HepG2 (cell line): ENCODE measurements around the gene PLPPR5. TPM values are rescaled to one million over a fixed set of nuclear protein-coding genes. Genes with fewer than 3 reads are reported as not detected.
A peak's percentile ranks its signal among the peaks of the same experiment; 100 is the strongest.

Experiments used
- ATAC-seq: fragments of 200-7000 bp; cut with Tn5 transposase; 3 replicates; pipeline ENCODE4 v1.9.1; 2020; ENCODE audit warnings: mild to moderate bottlenecking, moderate library complexity
- BruUV-seq: library from RNA; stranded (reverse); fragments of 400-500 nt; replicated peaks from 2 replicates; lab custom pipeline; 2021; lab: Mats Ljungman, UMichigan
- CTCF ChIA-PET: fragments of 300-600 bp; formaldehyde crosslinking; extraction: SDS; loops from one replicate; lab custom pipeline; 2021; ENCODE audit warnings: low total read pairs, inconsistent platforms, low intra/inter-chr PET ratio; lab: Yijun Ruan, JAX
- POLR2A ChIA-PET: fragments of 350-600 bp; sonication (Branson Sonifier 250); formaldehyde crosslinking; loops from one replicate; lab custom pipeline; 2020; ENCODE audit warnings: antibody characterized with exemption, inconsistent platforms; lab: Yijun Ruan, JAX
- DNase-seq: peaks from one replicate; pipeline ENCODE4 v3.0.0-alpha.2; 2015; ENCODE audit warnings: low spot score
- FAIRE-seq: peaks from 3 replicates; lab custom pipeline; 2011; peaks lifted over from hg19 to GRCh38; lab: Jason Lieb, UNC
- H2AFZ ChIP-seq: one replicate; pipeline ENCODE4 v1.6.1; 2011; ENCODE audit warnings: low read length, inconsistent platforms
- H3K27ac ChIP-seq: fragments of 300-600 bp; 3 replicates; pipeline ENCODE4 v1.8.0; 2011; ENCODE audit warnings: mixed run types, mild to moderate bottlenecking, mixed read lengths, low read length, inconsistent platforms; ENCODE audit not compliant: insufficient read depth; ENCODE audit errors: extremely low read length
- H3K27me3 ChIP-seq, 2 experiments: fragments of 200-600 bp in 1 of 2; 2 replicates in 1 of 2; 3 replicates in 1 of 2; pipeline versions ENCODE4 v1.6.0 to v1.8.0; 2011; ENCODE audit warnings: low read length in 2 of 2, mild to moderate bottlenecking in 2 of 2, moderate library complexity in 2 of 2, inconsistent platforms in 1 of 2; ENCODE audit not compliant: insufficient read depth in 2 of 2, control insufficient read depth in 1 of 2
- H3K36me3 ChIP-seq, 2 experiments: fragments of 200-600 bp in 1 of 2; replicated peaks in 1 of 2; 2 replicates in 1 of 2; 3 replicates in 1 of 2; pipeline versions ENCODE4 v1.5.1 to v1.8.0; 2011; ENCODE audit warnings: low read length in 2 of 2, inconsistent platforms in 1 of 2; ENCODE audit not compliant: insufficient read depth in 2 of 2, control insufficient read depth in 1 of 2
- H3K4me1 ChIP-seq: 2 replicates; pipeline ENCODE4 v1.5.1; 2012; ENCODE audit warnings: low read length, inconsistent platforms; ENCODE audit not compliant: insufficient read depth
- H3K4me2 ChIP-seq: 2 replicates; pipeline ENCODE4 v1.6.0; 2011; ENCODE audit warnings: low read depth, low read length, inconsistent platforms
- H3K4me3 ChIP-seq, 3 experiments: fragments of 200-600 bp in 1 of 3; sonication (generic), shearing (Covaris generic) in 1 of 3; replicated peaks in 1 of 3; 2 replicates each; pipeline ENCODE4 v1.5.1; 2011 to 2016; ENCODE audit warnings: low read length in 3 of 3, inconsistent platforms in 2 of 3, low read depth in 2 of 3, mild to moderate bottlenecking in 2 of 3, control low read depth in 1 of 3, mixed read lengths in 1 of 3; ENCODE audit not compliant: insufficient read depth in 1 of 3
- H3K79me2 ChIP-seq: one replicate; pipeline ENCODE4 v1.6.1; 2011; ENCODE audit warnings: low read length, inconsistent platforms; ENCODE audit not compliant: insufficient read depth
- H3K9ac ChIP-seq: 2 replicates; pipeline ENCODE4 v1.6.0; 2011; ENCODE audit warnings: mild to moderate bottlenecking, low read depth, low read length, inconsistent platforms; ENCODE audit not compliant: insufficient read depth
- H3K9me3 ChIP-seq: 2 replicates; pipeline ENCODE4 v1.5.1; 2012; ENCODE audit warnings: mild to moderate bottlenecking, low read length
- H4K20me1 ChIP-seq: 2 replicates; pipeline ENCODE4 v1.6.0; 2011; ENCODE audit warnings: inconsistent platforms, mild to moderate bottlenecking, low read length, moderate library complexity; ENCODE audit not compliant: insufficient read depth
- ZNF460 ChIP-seq: sonication (generic); formaldehyde crosslinking; IDR thresholded peaks from 2 replicates; pipeline ENCODE4 v1.5.1; 2020; ENCODE audit warnings: missing genetic modification reagents, mild to moderate bottlenecking, borderline replicate concordance
- ZNF788 ChIP-seq: sonication (generic); formaldehyde crosslinking; IDR thresholded peaks from 2 replicates; pipeline ENCODE4 v1.5.0; 2020; ENCODE audit warnings: mild to moderate bottlenecking, missing genetic modification reagents, borderline replicate concordance
- ZNF800 ChIP-seq: sonication (generic); formaldehyde crosslinking; IDR thresholded peaks from 2 replicates; pipeline ENCODE4 v1.4.0; 2020; ENCODE audit warnings: missing genetic modification reagents
- ZSCAN22 ChIP-seq: sonication (generic); formaldehyde crosslinking; IDR thresholded peaks from 2 replicates; pipeline ENCODE4 v1.4.0; 2020; ENCODE audit warnings: mild to moderate bottlenecking, missing genetic modification reagents
- WGBS: methylation state at CpG from one replicate; pipeline ENCODE4 v1.1.6; 2017; ENCODE audit warnings: low lambda C conversion rate; 5-methylcytosine and 5-hydroxymethylcytosine counted together
- in situ Hi-C: cut with HindIII; loops from 2 replicates; pipeline ENCODE4 v1.10.0; 2017; ENCODE audit warnings: low pct_unique_long_range_greater_than_20kb; ENCODE audit not compliant: extremely low pct_ligation_motif_present
- intact Hi-C: fragments of 100-400 bp; cut with micrococcal nuclease; formaldehyde crosslinking; loops from one replicate; pipeline ENCODE4 v1.10.0; 2022; ENCODE audit not compliant: unreplicated experiment
- polyA plus RNA-seq, 8 experiments: library from polyadenylated mRNA; depleted of rRNA in 3 of 8; stranded (reverse) in 7 of 8; unstranded in 1 of 8; fragments of >200 nt; fragmentation: Illumina TruSeq in 4 of 8; extraction: Trizol in 4 of 8; gene quantifications; 2 replicates each; pipeline versions ENCODE4 v1.2.1 to v1.2.3, GENCODE V29; 2011 to 2016; ENCODE audit warnings: low read depth in 4 of 8, missing spikeins in 1 of 8, mixed read lengths in 1 of 8; ENCODE audit not compliant: insufficient read depth in 1 of 8
- total RNA-seq, 5 experiments: library from RNA; depleted of rRNA; stranded (reverse); fragments of >200 nt; fragmentation: Illumina TruSeq; extraction: Trizol; gene quantifications; 2 replicates each; pipeline ENCODE4 v1.2.3, GENCODE V29; 2016; ENCODE audit warnings: low read depth in 1 of 5
- TF ChIP-seq, protein P1 (sequence below): sonication (generic); formaldehyde crosslinking; IDR thresholded peaks from 2 replicates; pipeline ENCODE4 v1.5.1; 2020; ENCODE audit warnings: mild to moderate bottlenecking, missing genetic modification reagents, moderate library complexity

The PLPPR5 gene
- total and polyA plus RNA-seq, 2 of the 13 experiments (the other 11 are each of a cell fraction or from before 2014, with no cell fraction given) = not detected

- TF ChIP-seq ZNF788 (CRISPR knock-in tag) = no peak
- TF ChIP-seq ZSCAN22 (CRISPR knock-in tag) = no peak
- no peak for TF ChIP-seq ZNF800 (CRISPR knock-in tag)
- no peak for TF ChIP-seq ZNF460 (CRISPR knock-in tag)
- TF ChIP-seq, protein P1, sequence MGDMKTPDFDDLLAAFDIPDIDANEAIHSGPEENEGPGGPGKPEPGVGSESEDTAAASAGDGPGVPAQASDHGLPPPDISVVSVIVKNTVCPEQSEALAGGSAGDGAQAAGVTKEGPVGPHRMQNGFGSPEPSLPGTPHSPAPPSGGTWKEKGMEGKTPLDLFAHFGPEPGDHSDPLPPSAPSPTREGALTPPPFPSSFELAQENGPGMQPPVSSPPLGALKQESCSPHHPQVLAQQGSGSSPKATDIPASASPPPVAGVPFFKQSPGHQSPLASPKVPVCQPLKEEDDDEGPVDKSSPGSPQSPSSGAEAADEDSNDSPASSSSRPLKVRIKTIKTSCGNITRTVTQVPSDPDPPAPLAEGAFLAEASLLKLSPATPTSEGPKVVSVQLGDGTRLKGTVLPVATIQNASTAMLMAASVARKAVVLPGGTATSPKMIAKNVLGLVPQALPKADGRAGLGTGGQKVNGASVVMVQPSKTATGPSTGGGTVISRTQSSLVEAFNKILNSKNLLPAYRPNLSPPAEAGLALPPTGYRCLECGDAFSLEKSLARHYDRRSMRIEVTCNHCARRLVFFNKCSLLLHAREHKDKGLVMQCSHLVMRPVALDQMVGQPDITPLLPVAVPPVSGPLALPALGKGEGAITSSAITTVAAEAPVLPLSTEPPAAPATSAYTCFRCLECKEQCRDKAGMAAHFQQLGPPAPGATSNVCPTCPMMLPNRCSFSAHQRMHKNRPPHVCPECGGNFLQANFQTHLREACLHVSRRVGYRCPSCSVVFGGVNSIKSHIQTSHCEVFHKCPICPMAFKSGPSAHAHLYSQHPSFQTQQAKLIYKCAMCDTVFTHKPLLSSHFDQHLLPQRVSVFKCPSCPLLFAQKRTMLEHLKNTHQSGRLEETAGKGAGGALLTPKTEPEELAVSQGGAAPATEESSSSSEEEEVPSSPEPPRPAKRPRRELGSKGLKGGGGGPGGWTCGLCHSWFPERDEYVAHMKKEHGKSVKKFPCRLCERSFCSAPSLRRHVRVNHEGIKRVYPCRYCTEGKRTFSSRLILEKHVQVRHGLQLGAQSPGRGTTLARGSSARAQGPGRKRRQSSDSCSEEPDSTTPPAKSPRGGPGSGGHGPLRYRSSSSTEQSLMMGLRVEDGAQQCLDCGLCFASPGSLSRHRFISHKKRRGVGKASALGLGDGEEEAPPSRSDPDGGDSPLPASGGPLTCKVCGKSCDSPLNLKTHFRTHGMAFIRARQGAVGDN (CRISPR knock-in tag) = peak; percentile 9; the same call in 1 of the 2 replicates
- CTCF ChIA-PET = no interaction called here
- Histone ChIP-seq H3K9me3 (no peaks in the 10 kb centered on the region), H3K9ac (no peak overlapping the region), H3K4me3 (peak overlapping the region in 1 of 3 experiments; percentile 33; a peak in 1 of 6 replicates), H2AFZ (no peak overlapping the region), H3K79me2 (no peaks in the 10 kb centered on the region), H3K27me3 (peaks cover 2 to 21% of the 10 kb centered on the region in 2 experiments), H3K27ac (no peak overlapping the region), H4K20me1 (no peaks in the 10 kb centered on the region), H3K36me3 (no peaks in the 10 kb centered on the region), H3K4me1 (no peaks in the 10 kb centered on the region), H3K4me2 (peak overlapping the region; percentile 23; the same call in 1 of the 2 replicates)
- 45% methylated on average over 17 of the region's 66 CpGs for WGBS
- FAIRE-seq (no peak), ATAC-seq (peak; percentile 66), DNase-seq (no peak)
- POLR2A ChIA-PET = no interaction called here
- in situ Hi-C loops = no loop called here
- intact Hi-C loops = no loop called here
- no TSS peak for BruUV-seq
Measured at GRCh38 chr1:99004254-99004860, 304 bp downstream of the PLPPR5 start.
